DOHH2 (cell line): Measurements from ENCODE around the gene LCP2.

Source experiments
- EZH2phosphoT487 ChIP-seq: fragments of 200-600 bp; sonication (generic); IDR thresholded peaks from 2 replicates; pipeline ENCODE4 v1.6.1; 2017; ENCODE audit warnings: borderline replicate concordance, mild to moderate bottlenecking, antibody characterized with exemption, low read length, moderate library complexity, mixed read lengths
- TF ChIP-seq, protein P1 (sequence below): fragments of 200-600 bp; sonication (generic); IDR thresholded peaks from one replicate; pipeline ENCODE4 v1.5.1; 2014; ENCODE audit warnings: antibody characterized with exemption, mild to moderate bottlenecking, low read depth, low read length; ENCODE audit not compliant: poor library complexity, severe bottlenecking

DNA sequence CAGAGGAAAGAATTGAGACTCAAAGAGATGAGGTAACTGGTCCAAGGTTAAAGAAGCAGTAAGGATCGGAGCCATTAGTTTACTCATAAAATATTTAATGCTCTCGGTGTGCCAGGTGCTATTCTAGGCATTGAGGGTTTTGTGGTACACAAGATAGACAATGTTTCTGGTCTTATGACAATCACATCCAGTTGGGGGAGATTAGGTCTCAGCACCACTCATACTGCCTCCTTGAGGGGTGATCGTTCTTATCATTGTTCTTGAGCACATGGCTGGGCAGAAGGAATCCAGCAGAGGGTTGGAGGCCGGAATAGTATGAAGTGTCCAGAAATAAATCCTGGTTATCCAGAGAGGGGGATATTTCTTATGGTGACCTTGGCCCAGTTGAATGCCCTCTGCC, 40.7 kb upstream of the LCP2 start:
- TF ChIP-seq, protein P1, sequence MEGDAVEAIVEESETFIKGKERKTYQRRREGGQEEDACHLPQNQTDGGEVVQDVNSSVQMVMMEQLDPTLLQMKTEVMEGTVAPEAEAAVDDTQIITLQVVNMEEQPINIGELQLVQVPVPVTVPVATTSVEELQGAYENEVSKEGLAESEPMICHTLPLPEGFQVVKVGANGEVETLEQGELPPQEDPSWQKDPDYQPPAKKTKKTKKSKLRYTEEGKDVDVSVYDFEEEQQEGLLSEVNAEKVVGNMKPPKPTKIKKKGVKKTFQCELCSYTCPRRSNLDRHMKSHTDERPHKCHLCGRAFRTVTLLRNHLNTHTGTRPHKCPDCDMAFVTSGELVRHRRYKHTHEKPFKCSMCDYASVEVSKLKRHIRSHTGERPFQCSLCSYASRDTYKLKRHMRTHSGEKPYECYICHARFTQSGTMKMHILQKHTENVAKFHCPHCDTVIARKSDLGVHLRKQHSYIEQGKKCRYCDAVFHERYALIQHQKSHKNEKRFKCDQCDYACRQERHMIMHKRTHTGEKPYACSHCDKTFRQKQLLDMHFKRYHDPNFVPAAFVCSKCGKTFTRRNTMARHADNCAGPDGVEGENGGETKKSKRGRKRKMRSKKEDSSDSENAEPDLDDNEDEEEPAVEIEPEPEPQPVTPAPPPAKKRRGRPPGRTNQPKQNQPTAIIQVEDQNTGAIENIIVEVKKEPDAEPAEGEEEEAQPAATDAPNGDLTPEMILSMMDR, result no peak
- TF ChIP-seq EZH2phosphoT487, result no peak
